KBM-7 (cell line): ENCODE results near the gene AKIRIN2.

Experiments used
- DNase-seq: peaks from one replicate; pipeline ENCODE4 v3.0.0-alpha.2; 2015
- in situ Hi-C: fragments of 300-500 bp; cut with MboI; formaldehyde crosslinking; loops from 2 replicates; pipeline ENCODE4 v1.14.3; 2020; ENCODE audit warnings: low sequenced_read_pairs, low pct_unique_long_range_greater_than_20kb, mixed read lengths

The AKIRIN2 gene

GRCh38 chr6:87664921-87665485 lies 37.0 kb downstream of the AKIRIN2 start:
- in situ Hi-C loops = no loop called here

DNA sequence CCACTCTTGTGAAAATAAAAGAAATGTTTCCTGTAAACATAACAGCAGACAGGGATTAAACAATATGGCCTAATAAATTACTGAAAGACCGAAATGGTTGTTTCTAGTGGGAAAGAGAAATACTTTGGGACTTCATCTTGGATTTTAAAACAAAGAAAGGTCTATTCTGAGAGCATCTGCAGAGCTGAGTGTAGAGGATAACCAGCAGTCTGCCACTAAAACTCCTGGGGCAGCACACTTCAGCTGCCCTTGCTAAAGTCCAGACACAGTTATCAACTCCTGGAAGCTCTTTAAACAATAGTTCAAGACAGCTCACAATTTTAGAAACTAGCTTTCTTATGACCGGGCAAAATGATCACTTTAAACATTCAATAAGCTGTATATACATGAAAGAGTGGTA lies 38.6 kb downstream of the AKIRIN2 start:
- DNase-seq = no peak
- in situ Hi-C loops = no loop called here

More at GRCh38 chr6:87664921-87665485, 37.0 kb downstream of the AKIRIN2 start:
- DNase-seq = no peak

DNA sequence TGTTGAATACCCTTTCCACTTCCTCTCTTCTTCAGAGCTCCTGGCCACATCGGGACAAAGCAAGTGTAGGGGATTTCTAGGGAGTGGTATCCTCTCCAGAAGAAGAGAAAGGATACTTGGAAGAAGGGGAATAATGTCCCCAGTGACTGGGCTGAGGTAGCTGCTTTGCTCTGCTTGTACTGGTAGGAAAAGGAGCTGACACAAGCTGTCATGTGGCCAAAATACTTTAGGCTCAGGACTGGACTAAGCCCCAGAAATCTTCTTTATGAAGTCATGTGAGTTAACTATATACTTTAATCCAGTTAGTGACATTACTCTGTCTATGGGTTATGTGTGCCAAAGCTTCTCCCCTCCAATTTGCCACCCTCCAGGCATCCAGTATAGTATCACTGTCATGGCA lies 40.5 kb downstream of the AKIRIN2 start:
- in situ Hi-C loops = no loop called here
- DNase-seq = no peak

GRCh38 chr6:87661016-87661415 lies 41.0 kb downstream of the AKIRIN2 start:
- in situ Hi-C loops = no loop called here
- no peak for DNase-seq

DNA sequence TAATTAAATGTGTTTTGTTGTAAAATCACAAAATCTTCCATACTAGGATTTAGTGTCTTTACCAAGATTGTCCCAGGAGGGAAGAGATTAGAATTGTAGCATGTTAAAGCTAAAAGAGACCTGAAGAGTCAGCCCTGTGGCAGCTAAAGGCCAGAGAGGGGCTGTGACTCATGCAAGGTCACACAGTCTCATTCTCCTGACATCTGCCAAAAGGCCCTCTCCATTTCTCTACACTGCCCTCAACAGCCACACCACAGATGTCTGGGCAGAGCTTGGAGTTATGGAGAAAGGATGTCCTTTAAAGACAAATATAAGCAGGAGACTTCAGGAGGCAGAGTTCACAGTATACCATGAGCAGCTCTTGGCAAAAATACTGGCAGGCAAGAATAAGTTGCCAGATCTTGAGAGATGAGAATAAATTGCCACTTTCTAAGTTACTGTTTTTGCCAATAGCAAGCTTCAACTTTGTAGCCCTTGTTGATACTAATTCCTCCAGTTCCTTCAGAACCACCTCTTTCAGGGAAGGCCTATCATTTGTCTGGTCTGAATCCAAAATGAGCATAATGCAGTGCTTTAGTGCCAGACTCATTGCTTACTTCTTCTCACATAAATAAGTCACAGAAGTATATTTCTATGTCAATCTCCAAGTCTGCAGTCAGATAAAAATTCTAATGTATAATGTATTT lies 41.7 kb downstream of the AKIRIN2 start:
- in situ Hi-C loops = no loop called here
- no peak for DNase-seq

GRCh38 chr6:87658516-87658915 lies 43.5 kb downstream of the AKIRIN2 start:
- in situ Hi-C loops = no loop called here

DNA sequence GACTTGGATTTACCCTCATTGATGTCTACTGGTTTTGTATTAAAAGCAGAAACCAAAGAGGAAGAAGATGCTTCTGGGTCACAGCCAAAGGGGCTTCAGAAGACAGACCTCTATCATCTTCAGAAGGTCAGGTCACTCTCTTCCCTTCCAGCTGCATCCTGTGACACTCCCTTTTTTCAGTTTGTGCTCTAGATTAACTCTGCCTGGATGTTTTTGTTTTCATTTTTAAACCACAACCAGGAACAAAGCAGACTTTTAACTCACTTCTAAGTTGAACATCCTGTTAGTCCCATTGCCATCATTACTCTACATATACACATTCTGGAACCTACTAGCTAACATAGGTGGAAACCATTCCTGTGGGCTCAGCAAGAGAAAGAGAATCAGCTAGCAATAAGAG lies 45.2 kb downstream of the AKIRIN2 start:
- peak; percentile 90 for DNase-seq
- in situ Hi-C loops = no loop called here

More at GRCh38 chr6:87658516-87658915, 43.5 kb downstream of the AKIRIN2 start:
- DNase-seq = no peak

GRCh38 chr6:87655824-87656223 lies 46.2 kb downstream of the AKIRIN2 start:
- no peak for DNase-seq
- in situ Hi-C loops = no loop called here

DNA sequence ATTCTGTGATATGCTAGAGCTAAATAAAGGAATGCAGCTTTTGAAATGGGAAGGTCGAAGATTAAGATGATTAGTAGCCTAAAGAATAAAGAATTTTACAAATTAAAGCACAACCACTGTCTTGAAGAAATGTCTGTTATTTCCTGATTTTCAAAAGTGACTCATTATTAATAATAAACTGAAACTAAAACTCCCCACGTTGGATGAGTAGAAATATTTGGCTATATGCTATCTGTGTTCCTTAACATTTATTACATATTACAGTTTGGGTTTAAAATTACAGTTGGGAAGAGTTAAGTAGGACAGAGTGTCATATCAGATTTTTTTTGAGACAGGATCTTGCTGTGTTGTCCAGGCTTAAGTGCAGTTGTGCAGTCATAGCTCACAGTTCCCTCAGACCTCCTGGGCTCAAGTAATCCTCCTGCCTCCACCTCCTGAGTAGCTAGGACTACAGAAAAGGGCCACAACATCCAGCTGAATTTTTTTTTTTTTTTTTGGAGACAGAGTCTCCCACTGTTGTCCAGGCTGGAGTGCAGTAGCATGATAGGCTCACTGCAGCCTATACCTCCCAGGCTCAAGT lies 47.1 kb downstream of the AKIRIN2 start:
- in situ Hi-C loops = no loop called here
- no peak for DNase-seq

DNA sequence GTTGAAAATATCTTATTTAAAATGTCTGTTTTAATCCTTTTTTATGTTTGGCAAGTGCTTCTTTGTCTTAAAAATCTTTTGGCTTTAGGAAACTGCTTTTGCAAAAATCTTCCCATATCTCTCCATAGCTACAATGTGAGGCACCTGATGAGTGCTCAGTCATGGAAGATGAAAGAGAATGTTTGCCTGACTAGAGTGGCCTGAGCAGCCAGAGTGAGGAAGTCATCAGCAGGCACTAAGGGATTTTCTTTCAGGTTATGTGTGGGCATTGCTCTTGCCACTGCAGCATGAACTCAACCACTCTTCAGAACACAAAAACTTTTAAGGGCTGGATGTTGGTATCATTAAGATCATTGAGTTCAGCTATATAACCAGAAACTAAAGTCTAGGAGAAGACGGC lies 47.9 kb downstream of the AKIRIN2 start:
- in situ Hi-C loops = no loop called here
- no peak for DNase-seq

DNA sequence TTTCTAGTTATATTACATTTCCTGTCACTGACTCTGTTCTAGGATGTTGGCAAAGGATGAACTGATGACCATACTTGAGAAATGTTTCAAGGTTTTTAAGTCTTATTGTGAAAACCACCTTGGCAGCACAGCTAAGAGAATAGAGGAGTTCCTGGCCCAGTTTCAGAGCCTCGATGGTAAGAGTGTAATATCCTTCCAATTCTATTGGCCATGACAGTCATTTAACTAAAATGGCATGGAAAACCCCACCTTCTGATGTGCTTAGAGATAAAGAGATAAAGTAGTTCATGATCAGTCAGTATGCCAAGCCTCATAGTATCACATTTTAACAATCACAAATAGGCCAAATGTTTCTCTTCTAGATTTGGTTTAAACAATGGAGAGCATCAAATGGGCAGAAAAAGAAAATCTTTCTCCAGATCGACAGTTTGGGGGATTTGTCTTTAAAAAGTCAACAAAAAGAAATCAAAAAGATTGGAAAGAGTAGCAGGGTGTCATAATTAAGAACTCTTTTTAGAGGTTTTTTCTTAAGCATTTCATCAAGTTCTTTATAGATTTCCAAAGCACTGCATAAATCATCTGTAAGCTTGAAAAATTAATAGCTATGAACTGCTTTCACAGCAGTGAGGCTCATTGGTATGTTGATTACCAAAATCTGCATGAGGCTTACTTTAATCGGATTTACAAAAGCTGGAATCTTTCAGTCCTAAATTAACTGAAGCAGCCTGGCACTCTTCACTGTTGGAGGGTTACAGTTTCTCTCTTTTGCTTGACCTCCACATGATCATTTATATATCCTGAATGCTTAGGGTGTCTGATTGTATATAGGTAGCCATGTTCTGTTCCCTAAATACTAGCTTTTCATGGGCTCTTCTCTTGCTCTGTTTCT lies 48.7 kb downstream of the AKIRIN2 start:
- in situ Hi-C loops = no loop called here

GRCh38 chr6:87645080-87645479 lies 57.0 kb downstream of the AKIRIN2 start:
- DNase-seq = no peak
- in situ Hi-C loops = no loop called here

More for the DNA sequence above, 48.7 kb downstream of the AKIRIN2 start:
- DNase-seq = no peak

GRCh38 chr6:87641065-87641692 lies 60.9 kb downstream of the AKIRIN2 start:
- in situ Hi-C loops = no loop called here

DNA sequence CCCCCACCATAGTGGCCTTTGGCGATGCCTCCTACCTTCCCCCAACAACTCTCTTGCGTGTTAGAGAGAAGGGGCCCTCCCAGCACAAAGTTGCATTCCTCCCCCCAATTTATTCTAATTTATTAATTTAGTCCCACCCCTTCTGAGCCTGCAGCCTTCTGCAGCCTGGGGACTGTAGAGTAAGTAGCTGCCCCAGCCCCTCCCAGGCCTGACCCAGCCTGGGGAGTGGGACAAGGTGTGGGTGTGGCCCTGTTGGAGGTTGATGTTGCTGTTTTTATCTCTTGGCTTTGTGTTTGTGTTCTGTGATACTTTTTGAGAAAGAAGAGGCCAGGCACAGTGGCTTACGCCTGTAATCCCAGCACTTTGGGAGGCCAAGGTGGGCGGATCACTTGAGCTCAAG lies 62.7 kb downstream of the AKIRIN2 start:
- DNase-seq = no peak
- in situ Hi-C loops = no loop called here

More at GRCh38 chr6:87641065-87641692, 60.9 kb downstream of the AKIRIN2 start:
- no peak for DNase-seq

- in situ Hi-C loops = no loop called here
- no peak for DNase-seq
These were observed 64.9 kb downstream of the AKIRIN2 start for GRCh38 chr6:87637106-87637505.

DNA sequence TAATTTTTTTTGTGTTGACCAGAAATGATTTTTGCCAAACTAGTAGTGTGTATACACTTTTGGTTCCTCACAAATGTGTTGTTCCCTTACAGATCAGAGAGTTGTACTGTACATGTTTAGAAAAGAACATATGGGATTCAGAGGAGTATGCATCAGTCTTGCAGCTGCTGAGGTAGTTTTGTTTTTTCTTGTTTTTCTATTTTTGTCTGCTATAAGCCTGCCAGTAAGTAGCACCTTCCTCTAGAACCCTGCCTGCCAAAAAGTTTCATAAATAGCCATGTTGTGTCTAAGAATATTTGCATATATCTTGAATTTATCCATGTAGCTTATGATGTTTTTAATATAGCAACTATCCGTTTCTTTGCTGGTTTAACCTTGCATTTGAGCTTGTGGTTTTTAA lies 65.7 kb downstream of the AKIRIN2 start:
- in situ Hi-C loops = no loop called here
- no peak for DNase-seq

DNA sequence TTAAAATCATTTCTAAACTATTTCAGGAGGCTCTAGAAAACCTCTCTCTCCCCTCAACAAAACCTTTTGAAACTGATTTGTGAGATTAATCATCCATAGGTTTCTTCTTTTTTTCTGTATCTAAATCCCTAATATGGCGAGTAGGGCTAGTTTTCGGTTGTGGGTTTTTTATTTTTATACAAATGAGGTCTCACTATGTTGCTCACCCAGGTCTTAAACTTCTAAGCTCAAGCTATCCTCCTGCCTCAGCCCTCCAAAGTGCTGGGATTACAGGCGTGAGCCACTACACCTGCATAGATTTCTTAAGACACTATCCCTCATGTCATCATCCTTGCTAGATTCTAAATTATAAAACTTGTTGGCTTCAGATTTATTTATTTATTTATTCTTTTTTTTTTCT lies 68.2 kb downstream of the AKIRIN2 start:
- in situ Hi-C loops = no loop called here
- no peak for DNase-seq

GRCh38 chr6:87630746-87631145 lies 71.3 kb downstream of the AKIRIN2 start:
- DNase-seq = no peak
- in situ Hi-C loops = no loop called here

DNA sequence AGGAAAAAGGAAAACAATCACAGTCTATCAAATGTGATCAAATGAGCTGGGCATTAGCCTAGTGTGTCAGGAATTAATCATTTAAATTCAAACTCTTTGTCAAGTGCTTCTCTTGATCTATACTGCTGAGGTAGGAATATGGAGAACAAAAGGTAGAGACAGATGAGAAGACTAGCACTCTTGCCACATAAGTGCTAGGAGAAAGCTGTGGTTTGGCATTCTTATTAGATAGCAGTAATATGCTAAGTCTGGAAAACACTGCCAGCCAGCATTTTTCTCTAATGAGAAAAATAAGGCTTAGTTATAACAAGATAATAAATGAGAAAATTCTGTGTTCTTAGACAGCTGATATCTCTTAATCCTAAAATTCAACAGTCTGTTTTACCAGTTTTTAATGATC lies 73.2 kb downstream of the AKIRIN2 start:
- no peak for DNase-seq
- in situ Hi-C loops = no loop called here
